GM12801 (cell line): ENCODE measurements around the gene ST7.

Source experiments
- TF ChIP-seq, protein P1 (sequence below): IDR thresholded peaks from one replicate; pipeline ENCODE4 v1.5.1; 2011; ENCODE audit warnings: control low read depth; ENCODE audit not compliant: insufficient read length; ENCODE audit errors: extremely low read depth

Gene ST7

DNA sequence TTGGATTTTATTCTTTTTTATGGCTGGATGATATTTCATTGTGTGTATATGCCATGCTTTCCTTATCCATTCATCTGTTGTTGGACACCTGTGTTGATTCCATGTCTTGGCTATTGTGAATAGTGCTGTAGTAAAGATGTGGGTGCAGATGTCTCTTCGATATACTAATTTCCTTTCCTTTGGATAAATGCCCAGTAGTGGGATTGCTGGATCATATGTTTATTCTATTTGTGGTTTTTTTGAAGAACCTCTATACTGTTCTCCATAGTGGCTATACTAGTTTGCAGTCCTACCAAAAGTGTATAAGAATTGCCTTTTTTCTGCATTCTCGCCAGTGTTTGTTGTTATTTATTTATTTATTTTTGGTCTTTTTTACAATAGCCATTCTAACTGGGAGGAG is 209.8 kb downstream of the ST7 start:
- TF ChIP-seq, protein P1, sequence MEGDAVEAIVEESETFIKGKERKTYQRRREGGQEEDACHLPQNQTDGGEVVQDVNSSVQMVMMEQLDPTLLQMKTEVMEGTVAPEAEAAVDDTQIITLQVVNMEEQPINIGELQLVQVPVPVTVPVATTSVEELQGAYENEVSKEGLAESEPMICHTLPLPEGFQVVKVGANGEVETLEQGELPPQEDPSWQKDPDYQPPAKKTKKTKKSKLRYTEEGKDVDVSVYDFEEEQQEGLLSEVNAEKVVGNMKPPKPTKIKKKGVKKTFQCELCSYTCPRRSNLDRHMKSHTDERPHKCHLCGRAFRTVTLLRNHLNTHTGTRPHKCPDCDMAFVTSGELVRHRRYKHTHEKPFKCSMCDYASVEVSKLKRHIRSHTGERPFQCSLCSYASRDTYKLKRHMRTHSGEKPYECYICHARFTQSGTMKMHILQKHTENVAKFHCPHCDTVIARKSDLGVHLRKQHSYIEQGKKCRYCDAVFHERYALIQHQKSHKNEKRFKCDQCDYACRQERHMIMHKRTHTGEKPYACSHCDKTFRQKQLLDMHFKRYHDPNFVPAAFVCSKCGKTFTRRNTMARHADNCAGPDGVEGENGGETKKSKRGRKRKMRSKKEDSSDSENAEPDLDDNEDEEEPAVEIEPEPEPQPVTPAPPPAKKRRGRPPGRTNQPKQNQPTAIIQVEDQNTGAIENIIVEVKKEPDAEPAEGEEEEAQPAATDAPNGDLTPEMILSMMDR, result no peak

DNA sequence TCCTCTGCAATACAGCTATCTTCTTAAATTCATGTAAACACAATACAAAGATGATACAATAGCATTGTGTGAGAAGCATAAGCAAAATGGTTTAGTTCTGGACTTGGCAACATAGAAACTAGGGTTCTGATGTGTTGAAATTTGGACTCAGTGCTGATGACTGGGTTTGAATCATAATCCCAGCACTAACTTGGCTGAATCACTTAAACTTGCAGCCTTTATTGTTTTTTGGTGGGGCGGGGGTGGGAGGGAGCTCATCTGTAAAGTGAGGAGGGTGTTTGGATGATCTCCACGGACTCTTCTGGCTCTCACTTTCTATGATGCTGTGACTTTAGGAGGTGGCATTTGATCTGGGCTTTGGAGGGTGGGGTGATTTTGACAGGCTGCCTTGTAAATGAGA is 211.3 kb downstream of the ST7 start:
- TF ChIP-seq, protein P1, result no peak

DNA sequence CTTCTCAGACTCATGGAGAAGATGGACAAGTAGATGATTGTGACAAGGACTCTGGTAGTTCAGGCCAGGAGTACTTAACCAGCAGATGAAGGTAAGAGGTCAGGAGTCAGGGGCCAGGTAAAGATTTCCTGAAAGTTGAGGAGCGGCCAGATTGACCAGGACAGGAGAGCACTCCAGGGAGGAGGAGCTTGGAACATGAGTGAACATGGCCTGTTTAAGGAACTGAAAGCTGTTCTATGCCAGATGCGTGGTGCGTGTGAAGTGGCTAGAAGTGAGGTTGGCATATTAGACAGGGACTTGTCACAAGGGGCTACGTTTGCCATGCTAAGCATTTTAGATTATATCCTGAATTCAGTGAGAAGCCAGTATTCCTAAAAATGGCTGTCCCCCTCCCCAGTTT is 212.4 kb downstream of the ST7 start:
- TF ChIP-seq, protein P1, result no peak

DNA sequence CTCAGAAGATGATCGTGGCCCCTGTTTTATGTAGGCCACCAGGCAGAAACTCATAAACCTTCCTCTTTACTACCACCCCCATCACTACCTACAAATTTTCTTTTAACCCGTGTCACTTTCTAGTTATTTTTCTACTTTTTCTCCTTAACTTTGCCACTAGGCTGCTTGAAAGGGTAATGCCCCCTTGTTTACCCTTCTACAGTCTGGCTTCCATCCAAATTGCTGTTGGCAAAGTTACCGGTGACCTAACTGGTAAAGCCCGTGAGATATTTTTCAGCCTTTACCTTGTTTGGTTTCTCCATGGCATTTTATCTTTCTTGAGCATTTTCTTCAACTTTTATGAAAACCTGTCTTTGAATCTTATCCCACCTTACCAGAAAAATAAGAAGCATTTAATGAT is 216.6 kb downstream of the ST7 start:
- TF ChIP-seq, protein P1, result no peak

DNA sequence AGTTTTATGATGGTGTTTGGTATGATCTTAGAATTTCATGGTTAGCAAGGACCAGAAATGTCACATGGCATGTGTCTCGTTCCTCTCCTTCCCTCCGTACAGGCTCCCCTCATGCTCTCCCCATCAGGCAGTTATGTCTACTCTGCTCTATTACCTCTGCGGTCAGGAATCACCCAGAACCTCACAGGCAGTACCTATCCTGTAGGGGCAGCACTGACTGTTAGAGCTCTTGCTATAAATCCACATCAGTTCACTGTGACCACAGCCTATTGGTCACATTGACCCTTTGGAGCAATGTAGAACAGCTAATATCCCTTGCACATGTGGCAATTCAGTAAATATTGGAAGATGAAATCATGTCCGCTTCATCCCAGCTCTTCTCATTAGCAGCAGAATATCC is 217.8 kb downstream of the ST7 start:
- TF ChIP-seq, protein P1, result no peak

DNA sequence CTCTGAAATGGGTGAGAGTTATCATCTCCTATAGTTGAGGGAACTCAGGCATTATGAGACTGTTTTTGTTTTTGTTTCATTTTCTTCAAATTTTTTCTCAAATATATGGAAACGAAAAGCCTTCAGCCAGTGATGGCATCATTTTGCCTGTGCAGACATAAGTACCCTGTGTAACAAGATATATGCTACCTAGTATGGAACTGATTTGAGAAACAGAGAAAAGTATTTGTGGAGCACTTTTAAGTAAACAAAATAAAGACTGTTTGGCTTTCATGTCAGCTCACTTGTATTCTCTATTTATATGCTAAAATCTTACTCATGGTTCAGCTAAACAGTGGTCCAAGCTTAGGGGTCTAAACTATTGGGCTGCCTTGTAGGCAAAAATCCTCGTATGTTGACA is 219.0 kb downstream of the ST7 start:
- TF ChIP-seq, protein P1, result no peak

DNA sequence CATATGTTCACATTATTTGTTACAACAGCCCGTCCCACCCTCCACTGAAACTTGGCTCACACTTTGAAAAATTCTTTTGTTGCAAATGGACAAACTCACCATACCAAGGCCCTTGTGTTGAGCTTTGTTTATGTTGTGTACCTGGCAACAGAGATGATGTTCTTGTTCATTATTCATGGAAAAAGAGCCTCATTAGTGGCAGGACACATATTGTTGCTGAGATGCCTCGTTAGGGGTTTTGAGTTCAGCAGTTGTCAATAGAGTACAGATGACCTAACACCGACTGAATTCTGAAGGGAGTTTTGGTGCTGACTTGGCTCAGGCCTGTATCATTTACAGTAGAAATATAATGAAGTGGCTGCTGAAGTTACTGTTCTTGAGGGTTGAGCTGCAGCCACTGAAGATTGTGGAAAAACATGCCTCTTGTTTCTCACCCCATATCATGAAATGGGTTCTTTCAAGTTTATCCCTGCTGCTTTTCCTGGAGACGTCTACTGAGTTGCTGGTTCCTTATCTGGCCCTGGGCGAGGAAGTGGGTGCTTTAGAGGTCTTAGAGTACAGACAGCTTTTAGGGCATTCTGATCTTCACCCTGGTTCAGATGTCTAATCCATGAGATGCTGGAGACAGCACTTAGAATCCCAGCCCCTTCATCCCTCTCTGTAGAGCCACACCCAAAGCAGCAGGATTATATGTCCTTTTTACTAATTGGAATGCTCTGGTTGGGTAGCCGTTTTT is 219.9 kb downstream of the ST7 start:
- TF ChIP-seq, protein P1, result no peak

DNA sequence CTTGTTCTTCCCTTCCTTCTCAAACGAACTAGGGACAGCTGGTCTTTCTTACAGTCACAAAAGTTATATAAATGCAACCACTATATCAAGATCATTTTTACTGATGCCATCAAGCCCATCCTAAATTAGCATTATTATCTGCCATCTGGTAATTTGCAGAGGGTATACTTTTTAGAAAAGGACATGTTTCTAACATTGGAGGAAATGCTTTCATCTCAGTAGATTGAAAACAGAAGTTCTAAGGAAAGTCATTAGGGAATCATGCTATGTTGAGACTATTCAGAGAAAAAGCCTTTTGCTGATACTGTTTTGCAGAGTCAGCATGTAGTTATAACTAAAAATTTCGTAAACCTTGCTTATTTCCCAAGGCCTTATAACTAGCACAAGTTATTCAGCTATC is 222.9 kb downstream of the ST7 start:
- TF ChIP-seq, protein P1, result no peak
